Mucosa of descending colon (tissue), 3 donors: Measurements from ENCODE around the gene PNPLA1. TPM values are rescaled to one million over a fixed set of nuclear protein-coding genes. Genes with fewer than 3 reads are reported as not detected.

Experiments
- ATAC-seq: fragments of 200-7000 bp; cut with Tn5 transposase; one replicate; pipeline ENCODE4 v1.9.1; 2020; ENCODE audit warnings: mild to moderate bottlenecking, moderate library complexity
- DNase-seq, 3 donors: peaks; one replicate each; pipeline ENCODE4 v3.0.0-alpha.2; 2020
- H3K36me3 ChIP-seq: fragments of 200-600 bp; one replicate; pipeline ENCODE4 v1.8.0; 2021; ENCODE audit warnings: low read depth, mild to moderate bottlenecking
- H3K4me1 ChIP-seq: fragments of 200-600 bp; one replicate; pipeline ENCODE4 v1.8.0; 2021; ENCODE audit warnings: low read depth, mild to moderate bottlenecking
- H3K4me3 ChIP-seq: fragments of 200-600 bp; one replicate; pipeline ENCODE4 v1.8.0; 2021; ENCODE audit warnings: mild to moderate bottlenecking
- H3K9me3 ChIP-seq: fragments of 200-600 bp; one replicate; pipeline ENCODE4 v1.8.0; 2021; ENCODE audit warnings: mild to moderate bottlenecking
- CTCF ChIP-seq: fragments of 200-600 bp; IDR thresholded peaks from one replicate; pipeline ENCODE4 v1.8.0; 2022; ENCODE audit warnings: antibody characterized with exemption, mild to moderate bottlenecking
- intact Hi-C, 2 donors: fragments of 100-400 bp; cut with DNase I in 1 of 2; cut with micrococcal nuclease in 1 of 2; formaldehyde crosslinking; loops; one replicate each; pipeline versions ENCODE4 v1.11.0 to v1.11.1; 2022; cut with DNase I, micrococcal nuclease
- total RNA-seq, 3 donors: library from RNA; stranded (reverse); fragmentation: NEBNext Ultra II Directional in 2 of 3; extraction: Animal tissue kit (Norgen Biotek cat#: 25700) in 2 of 3; gene quantifications; one replicate each; pipeline versions ENCODE4 v1.2.1 to v1.2.4, GENCODE V29; 2021 to 2023
- donor health status: DM: no; HTN: no; CAD: no; lungs with moderate emphysema.
- donor health status: DM: no; HTN: no; CAD: no.
- donor health status: DM: no; HTN: yes; CAD: no.

The PNPLA1 gene
- total RNA-seq, 3 donors from 2014 or later: 0.19 to 0.38 (median 0.27) TPM

- Histone ChIP-seq H3K36me3 (no peaks in the 10 kb centered on the region), H3K4me3 (no peak overlapping the region), H3K4me1 (peaks cover 7% of the 10 kb centered on the region), H3K9me3 (no peaks in the 10 kb centered on the region)
- DNase-seq (no peak), ATAC-seq (no peak)
- intact Hi-C loops: loop anchor here in 1 of 2 donors (10.0 kb wide), 1 partner anchor 58 kb away; no protein-coding TSS in a partner anchor
- no peak for TF ChIP-seq CTCF
Observed at GRCh38 chr6:36306375-36306774, 36.5 kb downstream of the PNPLA1 start.

- Histone ChIP-seq H3K36me3 (no peaks in the 10 kb centered on the region), H3K4me1 (peaks cover 3% of the 10 kb centered on the region), H3K9me3 (no peaks in the 10 kb centered on the region), H3K4me3 (no peak overlapping the region)
- intact Hi-C loops: loop anchor here in 1 of 2 donors (10.0 kb wide), 1 partner anchor 56 kb away; no protein-coding TSS in a partner anchor
- TF ChIP-seq CTCF: no peak
- DNase-seq (no peak), ATAC-seq (no peak)
Observed at GRCh38 chr6:36308514-36308913, 38.7 kb downstream of the PNPLA1 start.

GRCh38 chr6:36309203-36309602 is 39.3 kb downstream of the PNPLA1 start:
- Histone ChIP-seq H3K9me3 (no peaks in the 10 kb centered on the region), H3K36me3 (no peaks in the 10 kb centered on the region), H3K4me3 (no peak overlapping the region), H3K4me1 (peaks cover 3% of the 10 kb centered on the region)
- TF ChIP-seq CTCF: no peak
- intact Hi-C loops: loop anchor here in 1 of 2 donors (10.0 kb wide), 1 partner anchor 56 kb away; no protein-coding TSS in a partner anchor
- DNase-seq (no peak), ATAC-seq (peak; percentile 45)

GRCh38 chr6:36309900-36310299 is 40.0 kb downstream of the PNPLA1 start:
- Histone ChIP-seq H3K9me3 (no peaks in the 10 kb centered on the region), H3K4me3 (no peak overlapping the region), H3K4me1 (peaks cover 3% of the 10 kb centered on the region), H3K36me3 (no peaks in the 10 kb centered on the region)
- ATAC-seq: no peak
- intact Hi-C loops: loop anchor here in 1 of 2 donors (10.0 kb wide), 1 partner anchor 55 kb away; no protein-coding TSS in a partner anchor
- no peak for DNase-seq
- TF ChIP-seq CTCF: no peak

- intact Hi-C loops: no loop called here
- Histone ChIP-seq H3K4me1 (peaks cover 11% of the 10 kb centered on the region), H3K4me3 (no peak overlapping the region), H3K9me3 (no peaks in the 10 kb centered on the region), H3K36me3 (no peaks in the 10 kb centered on the region)
- no peak for DNase-seq
- peak; percentile 16 for ATAC-seq
- TF ChIP-seq CTCF: no peak
Observed at GRCh38 chr6:36312854-36313648, 43.2 kb downstream of the PNPLA1 start.
